GM18870 (cell line): ENCODE data around the gene EIF2AK3.

ENCODE experiments used
- ATAC-seq: cut with Tn5 transposase; IDR thresholded peaks from one replicate; pipeline ENCODE4 v1.9.1; 2021; ENCODE audit warnings: moderate library complexity; ENCODE audit not compliant: unreplicated experiment

Gene EIF2AK3

DNA sequence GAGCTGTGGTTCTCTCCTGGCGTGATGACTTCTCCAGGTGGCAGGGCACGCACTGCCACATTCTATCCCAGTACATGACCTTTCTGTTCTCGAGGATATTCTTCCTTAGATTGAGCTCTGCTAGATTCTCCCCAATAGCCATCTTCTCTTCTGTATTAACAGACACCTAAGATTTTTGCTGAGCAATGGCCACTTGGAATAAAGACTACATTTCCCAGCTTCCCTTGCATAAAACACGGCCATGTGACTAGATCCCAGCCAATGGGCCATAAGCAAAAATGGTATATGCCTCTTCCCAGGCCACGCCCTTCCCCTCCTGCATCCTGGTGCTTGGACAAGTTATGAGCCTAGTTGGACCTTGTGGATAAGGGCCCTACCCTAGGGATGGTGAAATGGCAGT lies 82.1 kb downstream of the EIF2AK3 start:
- no peak for ATAC-seq

DNA sequence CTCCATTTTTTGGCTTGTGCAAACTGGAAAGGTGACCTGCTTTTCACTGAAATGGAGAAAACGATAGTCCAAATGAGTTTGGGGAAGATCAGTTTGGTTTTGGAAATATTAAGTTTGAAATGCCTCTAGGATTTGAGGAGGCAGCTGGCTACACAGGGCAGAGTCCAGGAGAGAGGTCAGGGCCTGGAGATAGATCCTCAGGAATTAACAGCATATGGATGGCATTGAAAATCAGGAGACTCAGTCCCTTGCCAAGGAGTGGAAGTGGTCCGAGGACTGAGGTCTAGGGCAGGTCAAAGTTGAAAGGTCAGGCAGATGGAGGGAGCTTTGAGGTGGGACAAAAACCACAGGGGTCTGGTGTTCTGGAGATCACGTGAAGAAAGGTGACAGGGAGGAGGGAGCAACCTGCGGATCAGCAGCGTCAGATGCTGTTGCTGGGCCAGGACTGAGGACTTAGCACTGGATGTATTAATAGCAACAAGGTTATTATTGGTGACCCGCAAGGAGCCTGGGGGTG lies 83.7 kb downstream of the EIF2AK3 start:
- ATAC-seq: no peak

DNA sequence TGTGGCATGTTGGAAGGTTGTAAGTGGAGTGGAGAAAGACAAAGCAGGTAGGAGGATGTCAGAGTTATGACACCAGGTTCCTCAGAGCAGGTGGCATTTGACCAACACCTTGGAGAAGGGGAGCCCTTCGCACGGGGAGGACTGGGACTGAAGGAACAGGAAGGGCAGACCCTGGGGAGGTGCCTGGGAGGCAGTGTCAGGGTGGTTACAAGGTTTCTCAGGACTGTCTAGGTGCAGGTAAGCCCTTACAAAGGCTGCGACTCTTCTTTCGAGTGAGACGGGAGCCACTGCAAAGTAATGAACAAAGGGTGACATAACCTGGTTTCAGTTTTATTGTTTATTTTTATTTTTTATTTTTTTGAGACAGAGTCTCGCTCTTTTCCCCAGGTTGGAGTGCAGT lies 84.6 kb downstream of the EIF2AK3 start:
- no peak for ATAC-seq

DNA sequence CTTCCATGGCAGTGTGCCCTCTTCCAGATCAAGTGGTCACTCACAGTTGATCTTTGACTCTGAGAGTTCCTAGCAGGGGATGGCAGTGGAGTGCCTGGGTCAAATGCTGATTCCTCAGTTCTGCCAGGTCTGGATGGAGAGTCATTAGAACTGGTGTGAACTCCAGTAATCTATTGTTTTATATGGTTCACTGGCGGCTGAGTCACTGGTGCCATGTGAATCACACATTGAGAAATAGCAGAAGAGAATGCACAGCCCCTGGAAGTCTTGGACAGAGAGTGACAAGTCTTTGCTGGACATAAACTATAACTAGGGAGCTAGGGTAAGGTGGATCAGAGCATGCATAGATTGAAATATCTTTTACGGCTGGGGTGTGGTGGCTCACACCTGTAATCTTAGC lies 86.9 kb downstream of the EIF2AK3 start:
- no peak for ATAC-seq

DNA sequence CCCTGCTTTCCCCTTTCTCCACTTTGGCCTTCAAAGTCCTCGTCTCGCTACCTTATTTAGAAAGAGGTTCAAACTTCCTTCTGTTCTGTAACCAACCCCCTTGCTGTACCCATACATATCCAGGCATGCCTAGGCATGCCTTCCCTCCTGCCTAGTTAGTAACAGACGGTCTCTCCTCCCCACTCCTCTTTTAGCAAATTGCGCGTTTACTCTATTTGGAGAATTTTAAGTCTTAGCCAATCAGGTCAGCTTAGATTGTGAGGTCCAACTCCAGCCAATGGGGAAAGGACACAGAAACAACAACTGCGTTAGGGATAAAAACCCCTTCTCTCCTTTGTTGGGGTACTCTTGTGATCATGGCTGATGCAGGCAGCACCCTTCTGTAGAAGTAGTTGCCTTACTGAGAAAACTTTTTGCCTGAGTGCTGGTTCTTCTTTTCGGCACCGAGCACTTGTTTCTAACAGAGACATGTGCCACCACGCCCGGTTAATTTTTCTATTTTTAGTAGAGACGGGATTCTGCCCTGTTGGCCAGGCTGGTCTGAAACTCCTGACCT lies 88.8 kb downstream of the EIF2AK3 start:
- ATAC-seq: no peak

DNA sequence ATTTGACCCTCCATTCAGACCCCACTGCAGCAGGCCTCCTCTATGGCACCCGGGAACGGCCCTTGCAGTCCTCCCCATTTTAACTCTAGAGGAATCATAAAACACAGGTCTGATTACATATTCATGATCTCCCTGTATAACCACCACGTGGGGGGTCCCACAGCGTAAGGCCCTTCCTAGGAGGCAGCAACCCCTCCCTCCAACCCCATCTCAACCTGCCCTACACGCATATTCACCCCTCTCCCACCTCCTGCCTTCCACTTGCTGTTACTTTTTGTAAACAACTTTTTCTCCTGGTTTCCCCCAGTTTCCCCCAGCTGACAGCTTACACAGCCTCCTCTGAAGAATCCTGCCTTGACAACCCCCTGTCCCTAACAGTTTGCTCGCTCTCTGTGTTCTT lies 89.6 kb downstream of the EIF2AK3 start:
- ATAC-seq: no peak

DNA sequence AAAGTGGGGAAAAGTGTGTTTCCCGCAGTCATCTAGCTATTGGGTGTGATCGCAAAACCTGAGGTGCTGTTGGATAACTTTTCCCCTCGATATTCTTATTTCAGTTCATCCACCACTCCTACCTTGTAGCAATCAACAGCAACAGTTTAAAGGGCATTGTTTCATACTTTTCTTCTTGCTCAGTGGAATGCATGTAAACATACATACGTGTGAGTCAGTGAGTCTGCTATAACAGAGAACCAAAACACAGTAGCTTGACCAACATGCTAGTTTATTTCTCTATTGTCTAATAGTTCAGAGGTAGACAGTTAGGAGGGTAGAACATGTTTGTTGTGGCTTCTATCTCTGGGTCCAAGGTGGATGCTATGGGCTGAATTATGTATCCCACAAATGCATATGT lies 97.2 kb downstream of the EIF2AK3 start:
- no peak for ATAC-seq

DNA sequence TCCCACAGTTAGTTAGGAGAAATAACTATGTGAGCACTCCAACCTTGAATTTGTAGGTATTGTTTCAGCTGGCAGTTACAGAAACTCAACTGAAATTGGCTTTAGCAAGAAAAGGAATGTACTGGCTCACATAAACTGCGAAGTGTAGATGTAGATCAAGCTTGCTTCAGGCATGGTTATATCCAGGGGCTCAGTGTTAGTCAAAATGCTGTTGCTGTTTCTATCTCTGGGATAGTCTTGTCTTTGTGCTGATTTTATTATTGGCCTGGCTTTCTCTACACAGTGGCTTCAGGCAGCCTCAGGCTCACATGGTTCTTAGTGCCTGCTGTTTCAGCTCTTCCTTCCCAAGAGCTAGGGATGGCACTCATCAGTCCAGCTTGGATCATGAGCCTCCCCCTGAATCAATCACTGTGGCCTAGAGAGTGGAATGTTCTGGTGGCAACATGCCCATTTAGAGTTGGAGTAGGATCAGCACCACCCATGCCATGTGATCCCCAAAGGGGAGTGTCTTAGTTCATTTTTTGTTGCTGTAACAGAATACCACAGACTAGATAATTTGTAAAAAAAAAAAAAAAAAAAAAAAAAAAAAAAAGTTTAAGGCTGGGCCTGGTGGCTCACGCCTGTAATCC lies 105.7 kb downstream of the EIF2AK3 start:
- ATAC-seq: no peak

DNA sequence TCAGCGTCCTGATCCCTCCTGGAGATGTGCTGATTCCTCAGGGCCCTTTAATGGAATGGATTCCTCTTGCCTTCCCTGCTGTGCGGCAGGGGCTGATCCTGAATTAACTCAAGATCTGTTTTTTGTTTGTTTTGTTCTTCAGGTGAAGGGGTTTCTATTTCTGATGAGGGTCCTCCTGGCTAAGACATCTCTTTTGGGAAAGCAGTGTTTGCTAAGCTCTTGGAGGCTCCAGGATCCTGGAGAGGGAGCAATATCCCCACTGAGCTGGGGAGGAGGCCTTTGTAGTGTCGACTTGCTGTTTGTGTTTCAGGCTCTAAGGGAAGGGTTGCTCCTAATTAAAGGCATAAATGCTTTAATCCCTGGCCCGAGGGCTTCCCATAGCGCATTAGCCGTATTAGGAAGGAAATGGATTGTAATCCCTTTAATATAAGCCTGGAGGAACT lies 109.5 kb downstream of the EIF2AK3 start:
- no peak for ATAC-seq
